GM19328 (cell line): ENCODE results near the gene ZDHHC11.
"Not testable (repeated sequence)": the region's sequence is repeated elsewhere in the genome, so short reads cannot be mapped to it uniquely, and the experiment has no call there.

ENCODE experiments used
- ATAC-seq: cut with Tn5 transposase; IDR thresholded peaks from one replicate; pipeline ENCODE4 v1.9.1; 2021; ENCODE audit warnings: mild to moderate bottlenecking, moderate library complexity; ENCODE audit not compliant: unreplicated experiment

Gene ZDHHC11

DNA sequence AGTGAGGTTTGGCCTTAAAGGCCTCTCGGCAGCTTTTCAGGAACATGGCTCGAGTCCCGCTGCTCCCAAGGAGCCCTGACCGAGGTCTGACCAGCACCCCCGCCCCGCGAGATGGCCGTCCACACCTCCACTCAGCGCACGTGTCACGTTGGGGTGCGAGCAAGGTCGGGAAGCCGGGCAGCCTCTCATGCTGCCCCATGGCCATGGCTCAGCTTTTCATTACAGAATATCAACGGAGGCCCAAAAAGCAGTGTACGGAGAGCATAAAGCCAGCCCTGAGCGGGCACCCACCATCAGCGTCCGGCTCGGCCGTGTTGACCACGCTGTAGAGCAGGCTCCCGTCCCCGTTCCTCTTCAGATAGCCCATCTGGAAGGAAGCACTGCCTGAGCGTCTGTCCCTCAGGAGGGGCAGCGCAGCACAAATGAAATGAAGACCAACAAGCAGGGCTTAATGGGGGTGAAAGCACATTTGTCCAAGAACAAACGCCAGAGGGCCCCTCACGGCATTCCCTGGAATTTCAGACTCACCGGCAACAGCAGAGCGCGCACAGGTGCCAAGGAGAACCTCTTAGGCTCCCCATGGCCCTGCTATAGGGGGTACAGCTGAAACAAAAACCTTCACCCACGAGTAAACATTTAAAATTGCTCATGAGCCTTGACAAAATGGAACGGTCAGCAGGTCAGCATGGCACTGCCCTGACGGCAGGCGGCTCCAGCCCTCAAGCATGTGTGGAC is 30.2 kb upstream of the ZDHHC11 start:
- no peak for ATAC-seq

DNA sequence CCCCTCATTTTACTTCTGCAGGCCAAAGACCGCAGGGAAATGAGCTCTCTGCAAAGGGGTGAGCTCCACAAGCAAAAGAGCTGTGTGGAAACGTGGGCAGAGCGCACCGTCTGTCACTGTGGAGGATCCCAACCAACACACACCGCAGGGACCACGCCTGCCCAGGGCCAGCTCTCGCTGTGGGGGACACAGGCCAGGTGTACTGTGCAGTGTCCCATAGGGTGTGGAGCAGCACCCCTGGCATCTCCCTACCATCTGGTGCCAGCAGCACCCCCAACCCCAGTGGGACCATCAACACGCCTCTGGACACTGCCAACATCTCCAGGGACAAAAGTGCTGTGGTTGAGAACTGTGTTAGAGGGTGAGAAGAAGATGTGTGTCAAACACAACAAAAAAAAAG is 27.9 kb upstream of the ZDHHC11 start:
- ATAC-seq, result not testable (repeated sequence)

DNA sequence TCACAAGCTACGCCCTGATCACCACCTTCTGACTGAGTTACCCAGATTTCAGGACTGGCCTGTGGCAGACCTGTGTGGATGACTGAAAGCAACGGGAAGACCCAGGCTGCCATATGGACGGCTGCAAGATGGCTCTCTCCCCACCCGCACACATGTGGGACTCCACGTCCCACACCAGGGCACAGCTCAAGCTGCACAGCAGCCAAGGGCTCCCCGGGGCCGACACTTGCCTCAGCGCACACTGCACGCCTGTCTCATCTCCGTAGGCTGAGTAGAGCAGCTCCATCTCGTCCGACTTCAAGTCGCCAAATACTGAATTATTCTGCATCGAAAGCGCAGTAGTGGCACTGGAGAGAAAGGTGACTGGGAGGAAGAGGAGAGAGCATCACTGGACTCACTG is 27.3 kb upstream of the ZDHHC11 start:
- ATAC-seq, result no peak

DNA sequence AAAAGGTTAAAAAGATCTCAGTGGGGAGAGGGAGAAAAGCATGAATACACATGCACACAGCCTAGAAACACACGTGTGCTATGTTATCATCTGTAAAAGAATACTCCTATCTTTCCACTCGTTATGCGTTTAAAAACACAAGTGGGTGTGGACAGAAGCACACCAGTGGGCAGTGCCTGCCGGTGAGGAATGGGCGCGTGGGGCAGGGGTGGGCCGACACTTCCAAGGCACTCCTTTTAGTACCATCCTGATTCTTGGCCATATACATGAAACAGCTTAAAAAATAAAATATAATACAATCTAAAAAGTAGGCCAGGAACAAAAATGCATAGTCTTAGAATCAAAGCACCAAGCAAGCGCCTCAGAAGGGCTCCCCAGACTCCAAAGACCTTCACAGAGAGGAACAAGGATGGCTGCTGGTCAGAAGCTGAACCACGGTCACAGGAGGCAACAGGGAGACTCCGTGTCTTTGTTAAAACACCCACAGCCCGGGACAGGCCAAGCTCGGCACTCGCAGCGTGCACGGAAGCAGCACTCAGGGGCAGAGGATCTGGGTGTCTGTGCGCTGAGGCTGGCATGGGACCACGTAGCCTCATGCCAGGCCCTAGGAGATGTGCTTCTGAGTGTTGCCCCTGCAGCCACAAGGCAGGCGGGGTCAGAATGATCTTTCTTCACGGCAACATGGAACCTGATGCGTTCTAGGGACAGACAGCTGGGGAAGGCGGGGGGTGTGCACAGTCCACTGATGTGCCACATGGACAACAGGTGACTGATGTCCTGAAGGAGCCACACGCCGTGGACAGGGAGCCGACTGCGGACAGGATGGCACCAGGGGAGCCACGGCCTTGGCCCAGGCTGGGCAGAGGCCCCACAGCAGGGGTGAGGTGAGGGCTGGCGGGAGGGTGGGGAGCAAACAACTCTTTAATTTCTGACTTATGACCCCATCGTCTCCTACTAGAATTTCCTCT is 25.9 kb upstream of the ZDHHC11 start:
- ATAC-seq, result no peak

DNA sequence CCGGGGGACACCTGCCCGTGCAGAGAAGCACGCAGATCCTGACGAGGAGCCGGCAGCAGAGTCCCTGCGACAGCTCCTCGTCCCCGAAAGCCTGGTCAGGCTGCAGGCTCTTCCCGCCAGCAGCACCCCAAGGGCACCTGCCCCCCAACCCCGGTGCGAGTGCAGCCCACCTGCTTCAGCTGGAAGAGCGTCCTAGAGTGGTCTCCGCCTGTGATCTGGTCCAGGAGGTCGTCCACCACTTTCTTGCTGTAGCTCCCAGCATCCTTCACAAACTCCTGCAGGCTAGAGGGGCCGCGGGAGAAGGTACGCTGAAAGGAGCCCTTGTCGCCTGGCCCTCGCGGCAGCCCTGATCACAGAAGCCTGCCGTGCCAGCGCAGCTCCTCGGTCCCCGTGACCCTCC is 25.1 kb upstream of the ZDHHC11 start:
- ATAC-seq, result no peak

DNA sequence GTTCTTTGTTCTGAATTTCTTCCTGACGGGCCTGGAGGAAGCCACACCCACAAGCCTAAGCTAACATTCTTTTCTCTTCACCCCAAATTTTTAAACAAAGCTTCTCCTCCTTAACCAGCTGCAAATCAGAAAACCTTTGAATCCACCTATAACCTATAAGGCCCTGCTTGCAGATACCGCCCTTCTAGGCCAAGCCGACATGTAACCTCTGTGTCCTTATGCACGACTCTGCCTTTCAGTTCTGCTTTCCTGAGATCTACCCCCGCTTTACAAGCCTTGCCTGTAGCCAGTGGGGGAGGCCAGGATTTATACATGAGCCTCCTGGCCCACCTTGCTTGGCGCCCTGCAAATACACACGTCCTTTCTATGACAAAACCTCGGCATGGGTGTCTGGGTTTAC is 22.5 kb upstream of the ZDHHC11 start:
- ATAC-seq, result peak; percentile 72

DNA sequence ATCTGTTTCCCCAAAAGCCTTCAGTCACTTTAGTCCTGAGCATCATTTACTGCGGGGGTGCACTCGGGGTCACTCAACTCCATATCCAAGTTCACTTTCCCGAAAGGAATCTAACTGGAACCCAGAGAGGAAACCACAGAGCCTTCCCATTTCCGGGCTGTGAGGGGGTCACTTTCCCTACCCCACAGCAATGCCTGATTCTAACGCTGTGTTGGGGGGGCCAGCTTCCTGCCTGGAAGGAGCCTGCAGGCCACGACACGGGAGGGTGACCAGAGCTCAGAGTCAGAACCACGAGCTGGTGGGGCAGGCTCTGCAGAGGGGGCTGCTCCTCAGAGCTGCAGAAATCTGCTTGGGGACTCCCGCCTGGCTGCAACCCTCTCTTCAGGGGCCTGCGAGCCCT is 21.5 kb upstream of the ZDHHC11 start:
- ATAC-seq, result no peak

DNA sequence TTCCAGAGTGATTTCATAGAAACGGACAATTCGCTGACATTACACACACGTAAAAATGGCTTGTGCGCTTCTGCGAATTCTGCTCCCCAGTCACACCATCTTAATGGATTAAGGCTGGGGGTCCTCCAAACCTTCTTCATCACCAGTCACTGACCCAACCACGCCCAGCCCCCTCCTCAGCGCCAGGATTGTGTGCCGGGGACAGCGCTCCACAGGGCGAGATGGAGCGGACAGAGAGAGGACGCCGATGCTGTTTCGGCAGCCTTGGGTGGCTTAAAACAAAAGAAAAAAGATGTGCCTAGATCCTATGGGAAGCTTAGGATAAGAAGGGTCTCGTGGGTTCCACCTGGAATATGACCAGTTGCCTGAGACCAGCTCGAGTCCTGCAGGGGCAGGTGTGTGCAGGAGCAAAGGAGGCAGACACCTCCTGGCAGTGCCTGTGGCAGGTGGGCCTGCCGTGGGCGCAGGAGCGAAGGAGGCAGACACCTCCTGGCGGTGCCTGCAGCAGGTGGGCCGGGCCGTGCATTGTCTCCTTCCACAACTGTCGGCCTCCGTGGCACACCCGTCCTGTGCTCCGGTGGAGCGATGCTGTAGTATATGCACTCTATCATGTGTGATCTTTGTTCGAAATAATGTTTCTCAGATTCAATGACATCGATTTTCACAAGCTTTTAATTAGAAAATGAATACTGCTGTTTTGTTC is 21.0 kb upstream of the ZDHHC11 start:
- ATAC-seq, result no peak

DNA sequence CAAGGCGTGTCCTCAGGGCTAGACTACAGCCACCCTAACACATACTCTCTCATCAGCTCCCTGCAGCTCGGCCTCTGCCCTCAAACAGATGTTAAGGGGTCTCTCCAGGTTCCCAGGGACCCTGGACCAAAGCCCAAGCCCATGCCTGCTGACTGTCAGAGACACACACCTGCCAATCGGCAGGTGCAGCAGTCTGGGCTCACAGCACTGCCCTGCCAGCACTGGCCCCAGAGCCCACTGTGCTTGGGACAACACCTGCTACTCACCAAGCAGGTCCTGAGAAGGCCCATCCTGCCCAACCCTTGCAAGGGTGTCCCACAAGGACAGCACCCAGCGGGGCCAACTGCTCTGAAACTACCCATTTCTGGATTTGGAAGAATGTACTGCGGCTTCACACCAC is 20.2 kb upstream of the ZDHHC11 start:
- no peak for ATAC-seq

DNA sequence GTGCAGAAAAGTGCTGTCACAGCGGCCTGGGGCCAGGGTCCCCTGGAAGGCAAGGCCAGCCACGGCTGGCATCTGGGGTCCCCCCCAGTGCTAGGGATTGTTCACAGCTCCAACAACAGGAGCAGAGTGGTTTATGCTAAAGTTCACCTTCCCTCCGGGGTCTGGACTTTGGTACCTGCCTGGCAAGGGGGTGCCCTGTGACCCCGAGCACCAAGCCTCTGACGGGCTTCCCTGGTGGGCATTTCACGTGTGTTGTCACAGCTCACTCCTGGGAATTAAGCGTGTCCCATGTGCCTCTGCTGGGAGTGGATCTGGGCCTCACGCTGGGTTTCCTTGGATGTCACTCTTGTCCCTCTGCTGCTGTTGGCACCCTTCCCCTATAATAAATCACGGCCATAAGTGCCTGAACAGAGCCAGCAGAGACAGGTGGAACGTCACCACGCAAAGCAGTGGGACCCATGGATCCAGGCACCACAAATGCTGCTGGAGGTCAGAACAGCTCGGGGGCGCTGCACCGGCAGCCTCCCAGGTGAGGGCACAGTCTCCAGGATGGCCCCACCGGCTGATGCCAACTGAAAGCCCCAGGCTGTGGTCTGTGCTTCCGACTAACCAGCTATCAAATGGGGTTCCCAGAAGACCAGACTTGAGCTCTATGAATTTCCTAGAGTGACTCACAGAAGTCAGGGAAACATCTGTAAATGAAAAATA is 17.8 kb upstream of the ZDHHC11 start:
- no peak for ATAC-seq

DNA sequence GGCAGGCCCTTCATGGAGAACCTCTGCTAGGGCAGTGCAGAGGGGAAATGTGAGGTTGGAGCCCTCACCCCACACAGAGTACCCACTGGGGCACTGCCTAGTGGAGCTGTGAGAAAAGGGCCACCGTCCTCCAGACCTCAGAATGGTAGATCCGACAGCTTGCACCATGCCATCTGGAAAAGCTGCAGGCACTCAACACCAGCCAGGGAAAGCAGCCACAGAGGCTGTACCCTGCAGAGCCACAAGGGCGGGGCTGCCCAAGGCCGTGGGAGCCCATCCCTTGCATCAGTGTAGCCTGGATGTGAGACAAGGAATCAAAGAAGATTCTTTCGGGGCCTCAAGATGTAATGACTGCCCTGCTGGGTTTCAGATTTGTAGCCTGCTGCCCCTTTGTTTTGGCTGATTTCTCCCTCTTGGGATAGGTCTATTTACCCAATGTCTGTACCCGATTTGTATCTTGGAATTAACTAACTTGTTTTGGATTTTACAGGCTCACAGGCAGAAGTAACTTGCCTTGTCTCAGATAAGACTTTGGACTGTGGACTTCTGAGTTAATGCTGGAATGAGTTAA is 16.6 kb upstream of the ZDHHC11 start:
- ATAC-seq, result no peak

DNA sequence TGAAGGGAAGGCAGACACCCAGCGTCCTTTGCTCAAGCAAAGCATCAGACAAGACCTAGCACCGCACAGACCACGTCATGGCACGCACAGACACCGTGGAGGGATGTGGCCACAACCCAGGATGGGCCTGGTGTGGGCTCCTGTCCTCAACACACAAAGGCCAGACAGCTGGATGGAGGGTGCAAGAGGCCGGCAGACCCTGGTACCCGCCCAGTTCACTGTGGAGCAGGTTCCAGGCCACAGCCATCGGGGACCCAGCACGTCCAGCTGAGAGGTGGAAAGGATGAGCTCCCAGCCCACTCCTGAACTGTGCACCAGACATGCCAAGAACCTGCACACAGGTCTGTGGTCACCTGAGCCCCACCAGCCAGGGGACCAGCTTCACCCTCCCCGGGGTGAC is 15.0 kb upstream of the ZDHHC11 start:
- ATAC-seq, result no peak

DNA sequence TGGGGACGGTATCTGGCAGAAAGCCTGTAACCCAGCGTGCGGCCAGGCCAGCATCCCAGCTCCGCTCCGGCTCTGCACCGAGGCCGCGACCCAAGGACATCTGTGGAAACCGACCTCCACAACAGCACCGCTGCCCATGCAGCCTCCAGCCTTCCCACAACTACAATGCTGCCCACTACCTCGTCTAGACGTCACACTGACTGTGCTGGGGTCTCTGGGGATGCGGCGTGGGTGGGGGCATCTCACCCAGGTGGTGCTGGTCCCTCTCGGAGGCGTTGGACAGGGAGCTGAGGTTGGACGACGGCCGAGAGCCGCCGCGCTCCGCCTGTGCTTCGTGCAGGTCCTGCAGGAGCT is 14.4 kb upstream of the ZDHHC11 start:
- no peak for ATAC-seq

DNA sequence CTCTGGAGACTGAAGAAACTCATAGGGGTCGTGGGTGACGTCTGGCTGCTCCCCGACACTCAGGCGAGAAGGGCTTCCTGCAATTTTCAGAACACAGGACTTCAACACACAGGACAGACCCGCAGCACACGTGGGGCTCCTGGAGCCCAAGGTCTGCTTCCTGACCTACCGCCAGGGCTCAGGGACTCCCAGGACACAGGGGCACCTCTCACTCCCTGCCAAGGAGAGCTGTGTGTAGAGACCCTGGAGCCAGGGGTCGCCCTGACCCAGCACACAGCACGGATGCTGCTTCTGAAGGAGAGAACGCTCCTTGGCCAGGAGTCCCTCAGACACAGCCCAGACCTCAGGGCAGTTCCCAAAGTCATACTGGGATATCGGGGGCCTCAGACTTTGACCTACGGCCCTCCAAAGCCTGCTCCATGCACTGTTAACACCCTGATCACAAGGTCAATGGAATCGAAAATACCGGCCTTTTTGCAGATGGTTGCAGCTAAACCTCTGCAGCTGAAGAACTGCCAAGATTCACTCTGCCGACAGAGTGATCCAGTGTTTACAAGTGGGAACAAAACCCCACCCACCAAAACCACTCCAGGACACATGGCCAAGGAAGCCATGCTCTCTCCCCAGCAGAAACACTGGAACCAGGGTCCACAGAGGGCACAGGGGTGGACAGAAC is 13.8 kb upstream of the ZDHHC11 start:
- ATAC-seq, result no peak

DNA sequence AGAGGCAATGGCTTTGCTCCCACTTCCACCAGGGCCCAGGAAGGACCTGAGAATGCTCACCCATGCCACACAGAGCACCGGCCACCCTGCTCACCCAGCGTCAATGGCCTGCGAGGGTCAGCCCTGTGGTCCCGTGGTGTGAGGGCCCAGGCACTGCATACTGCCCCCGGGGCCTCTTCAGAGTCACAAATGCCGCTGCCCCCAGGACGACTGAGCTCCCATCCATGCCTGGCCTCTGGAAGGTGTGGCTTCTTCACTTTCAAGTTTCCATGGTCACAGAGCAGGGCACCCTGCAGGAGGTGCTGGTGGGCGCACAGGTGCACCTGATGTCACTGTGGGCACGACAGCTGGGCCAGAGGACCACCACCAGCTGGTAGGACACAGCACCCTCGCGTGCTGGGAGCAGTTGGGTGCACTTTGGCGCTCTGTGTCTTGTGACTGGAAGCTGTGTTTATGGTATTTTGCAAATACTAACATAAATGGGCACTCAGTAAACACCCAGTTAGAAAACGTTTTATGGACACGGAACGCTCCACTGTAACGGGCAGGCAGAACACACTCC is 12.5 kb upstream of the ZDHHC11 start:
- no peak for ATAC-seq

DNA sequence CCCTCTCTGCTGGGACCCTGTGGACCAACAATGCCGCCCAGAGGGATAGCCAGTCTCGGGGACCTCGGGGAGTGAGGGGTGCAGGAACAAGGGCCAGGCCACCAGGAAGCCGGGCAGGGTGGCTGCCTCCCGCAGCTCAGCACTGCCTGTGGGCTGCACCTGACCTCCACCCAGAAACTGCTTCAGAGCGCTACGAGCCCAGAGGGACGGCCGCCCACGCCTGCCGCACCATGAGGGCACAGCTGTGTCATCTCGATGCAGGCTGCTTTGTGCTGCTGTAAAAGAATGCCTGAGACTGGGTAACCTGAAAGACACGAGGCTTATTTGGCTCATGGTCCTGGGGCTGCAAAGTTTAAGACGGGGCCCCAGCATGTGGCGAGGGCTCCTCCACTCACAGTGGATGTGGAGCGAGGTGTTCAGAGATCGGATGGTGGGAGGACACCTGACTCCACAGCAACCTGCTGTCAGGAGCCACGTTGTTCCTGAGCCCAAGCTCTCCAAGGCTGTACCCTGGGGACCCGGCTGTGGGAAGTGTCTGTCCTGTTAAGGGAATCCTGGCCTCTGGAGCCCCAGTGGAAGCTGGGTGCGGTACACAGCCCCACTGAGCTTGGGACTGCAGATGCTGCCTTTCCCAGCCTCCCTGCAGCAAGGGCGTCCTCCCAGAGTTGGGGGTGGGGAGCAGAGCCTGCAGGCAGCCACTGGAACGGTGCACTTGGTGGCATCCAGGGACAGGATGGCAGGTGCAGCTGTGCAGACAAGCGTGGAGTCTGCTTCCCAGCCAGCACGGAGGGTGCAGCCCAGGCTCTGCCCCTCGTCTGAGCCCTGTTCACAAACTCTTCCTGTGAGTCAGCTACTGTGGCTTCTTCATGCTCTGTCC is 11.8 kb upstream of the ZDHHC11 start:
- ATAC-seq, result no peak

DNA sequence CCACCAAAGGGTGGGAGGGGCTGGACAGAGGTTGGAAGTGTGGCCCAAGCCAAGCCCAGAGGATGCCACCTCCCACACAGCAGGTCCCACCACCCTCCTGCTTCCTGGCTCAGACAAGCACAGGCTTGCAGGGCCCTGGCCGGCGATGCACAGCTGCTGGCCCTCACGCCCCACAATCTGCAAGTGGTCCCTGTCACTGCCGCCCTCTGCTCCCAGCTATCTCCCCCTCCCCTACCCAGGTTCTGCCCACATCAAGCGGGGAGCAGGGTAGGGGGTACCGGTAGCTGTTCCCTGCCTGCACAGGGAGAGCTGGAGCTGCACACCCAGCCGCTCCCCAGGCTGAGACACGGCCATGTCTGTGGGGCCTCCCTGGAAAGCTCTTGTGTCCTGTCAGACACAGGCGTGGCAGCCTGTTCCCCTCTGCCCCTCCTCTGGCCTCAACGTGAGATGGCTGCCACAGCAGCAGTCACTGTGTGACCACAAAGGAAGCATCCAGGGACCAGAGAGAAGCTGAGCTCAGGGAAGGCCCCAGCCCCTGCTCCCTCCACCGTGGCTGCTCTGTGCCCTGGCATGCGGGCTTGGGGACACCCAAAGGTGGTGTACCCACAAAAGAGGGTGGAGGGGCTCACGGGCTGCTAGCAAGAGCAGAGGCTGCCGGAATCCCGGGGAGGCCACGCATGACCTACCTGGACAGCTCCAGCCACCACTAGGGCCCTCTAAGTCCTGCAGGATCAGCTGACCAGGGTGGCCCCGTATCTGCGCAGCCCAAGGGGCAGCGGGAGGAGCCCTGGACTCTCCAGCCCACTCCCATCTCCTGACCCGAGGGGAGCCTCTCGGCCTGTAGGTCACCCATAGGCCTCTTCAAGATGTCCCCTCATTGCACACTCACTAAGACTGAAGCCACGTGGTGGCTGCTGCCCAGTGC is 10.9 kb upstream of the ZDHHC11 start:
- ATAC-seq, result no peak
